Diencephalon (tissue), 1 donor: ENCODE data around the gene ZNF746. TPM values are rescaled to one million over a fixed set of nuclear protein-coding genes. Genes with fewer than 3 reads are reported as not detected.

Experiments
- total RNA-seq: library from RNA; depleted of rRNA; stranded (reverse); fragments of >200 nt; gene quantifications from one replicate; pipeline ENCODE4 v1.2.3, GENCODE V29; 2014

Gene ZNF746
- 19.6 TPM for total RNA-seq

DNA sequence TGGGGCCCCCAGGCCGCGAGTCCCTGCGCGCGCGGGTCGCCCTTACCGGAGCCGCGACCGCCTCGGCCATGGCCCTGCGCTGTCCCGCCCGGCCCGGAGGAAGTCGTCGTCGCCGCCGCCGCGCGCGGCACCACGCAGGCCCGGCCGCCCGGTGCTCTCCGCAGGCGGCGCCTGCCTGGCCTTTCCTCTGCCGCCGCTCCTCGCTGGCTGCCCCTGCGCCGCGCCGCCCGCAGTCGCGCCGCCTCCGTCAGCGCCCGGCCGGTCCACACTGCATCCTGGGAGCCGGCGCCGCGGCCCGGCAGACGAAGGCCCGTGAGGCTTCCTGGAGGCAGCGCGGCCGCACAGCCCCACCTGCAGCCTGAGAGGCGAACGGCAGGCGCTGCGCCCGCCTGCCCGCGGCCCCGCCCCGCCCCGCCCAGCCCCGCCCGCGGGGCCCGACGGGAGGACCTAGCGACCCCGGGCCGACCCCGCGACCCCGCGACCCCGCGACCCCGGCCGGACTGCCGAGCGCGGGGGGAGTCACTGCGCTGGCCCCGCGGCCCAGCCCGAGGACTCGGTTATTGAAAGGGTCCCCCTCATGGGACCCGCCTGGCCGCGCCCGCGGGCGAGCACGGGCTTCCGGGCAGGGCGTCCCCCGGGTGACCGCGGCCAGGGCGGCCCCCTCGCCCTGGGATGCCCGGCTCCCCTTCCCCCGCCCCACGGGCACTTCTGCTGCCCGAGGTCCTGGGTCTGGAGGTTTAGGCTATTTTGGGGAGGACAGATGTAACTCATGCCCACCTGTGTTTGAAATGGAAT lies at the start of gene ZNF746:
Gene ZNF746, minus strand, starts transcription at position 343 of the 795 bp plus-strand sequence. Its CDS starts 273 bp downstream, at position 70.

GRCh38 chr7:149460493-149461277 lies 36.9 kb downstream of the ZNF746 start, which contains the start of gene ZNF777:
ZNF777 (minus strand) TSS chr7:149461062; CDS start chr7:149456022, 5,040 bp downstream.

Other genes with a start within 250 kb of the ZNF746 start
- 11.8 TPM for gene ZNF783, start 235.6 kb downstream of the ZNF746 start, total RNA-seq
- gene ZNF777, start 36.7 kb downstream of the ZNF746 start, total RNA-seq = 6.0 TPM